NCI-H2227 (cell line): ENCODE results near the gene GTF2IRD1.
A peak's percentile ranks its signal among the peaks of the same experiment; 100 is the strongest.
"Not testable (repeated sequence)": the region's sequence is repeated elsewhere in the genome, so short reads cannot be mapped to it uniquely, and the experiment has no call there.

ENCODE experiments used
- DNase-seq: peaks from one replicate; lab custom pipeline; 2025; ENCODE audit not compliant: unreplicated experiment; lab: John Stamatoyannopoulos, UW

GTF2IRD1 gene

DNA sequence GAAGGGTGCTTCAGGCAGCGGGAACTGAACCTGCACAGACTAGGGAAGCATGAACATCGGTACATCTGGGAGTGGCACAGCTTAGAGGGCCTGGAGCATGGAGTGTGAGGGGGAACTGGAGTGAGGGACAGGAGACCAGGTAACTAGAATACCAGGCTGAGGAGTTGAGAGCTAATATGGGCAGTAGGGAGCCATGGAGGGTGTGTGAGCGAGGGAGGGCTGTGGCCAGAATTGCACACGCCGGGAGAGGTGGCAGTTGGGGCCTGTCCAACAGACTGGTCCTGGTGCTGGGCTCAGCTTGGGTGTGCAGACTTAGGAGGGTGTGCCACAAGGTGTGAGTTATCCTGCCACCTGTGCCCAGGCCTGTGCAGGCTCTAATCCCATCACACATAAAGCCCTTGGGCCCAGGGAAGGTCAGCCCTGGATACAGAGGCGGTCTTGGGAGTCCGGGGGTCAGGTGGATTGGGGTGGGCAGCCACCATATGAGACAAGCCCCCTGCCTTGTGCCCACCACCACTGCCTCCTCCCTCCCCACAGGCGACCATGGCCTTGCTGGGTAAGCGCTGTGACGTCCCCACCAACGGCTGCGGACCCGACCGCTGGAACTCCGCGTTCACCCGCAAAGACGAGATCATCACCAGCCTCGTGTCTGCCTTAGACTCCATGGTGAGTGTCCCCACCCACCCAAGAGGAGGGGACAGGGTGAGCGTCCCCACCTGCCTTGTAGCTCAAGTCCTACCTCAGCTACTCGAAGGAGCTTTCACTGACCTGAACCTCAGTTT, 54.0 kb downstream of the GTF2IRD1 start:
- no peak for DNase-seq

DNA sequence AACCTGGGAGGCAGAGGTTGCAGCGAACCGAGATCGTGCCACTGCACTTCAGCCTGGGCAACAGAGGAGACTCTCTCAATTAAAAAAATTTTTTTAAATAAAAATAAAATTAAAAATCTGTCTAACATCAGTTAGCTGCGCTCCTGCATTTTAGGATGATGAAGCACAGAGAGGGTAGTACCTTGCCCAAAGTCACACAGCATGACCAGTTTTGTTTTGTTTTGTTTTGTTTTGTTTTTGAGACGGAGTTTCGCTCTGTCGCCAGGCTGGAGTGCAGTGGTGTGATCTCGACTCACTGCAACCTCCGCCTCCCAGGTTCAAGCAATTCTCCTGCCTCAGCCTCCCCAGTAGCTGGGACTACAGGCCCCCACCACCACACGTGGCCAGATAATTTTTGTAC, 55.7 kb downstream of the GTF2IRD1 start:
- not testable (repeated sequence) for DNase-seq

DNA sequence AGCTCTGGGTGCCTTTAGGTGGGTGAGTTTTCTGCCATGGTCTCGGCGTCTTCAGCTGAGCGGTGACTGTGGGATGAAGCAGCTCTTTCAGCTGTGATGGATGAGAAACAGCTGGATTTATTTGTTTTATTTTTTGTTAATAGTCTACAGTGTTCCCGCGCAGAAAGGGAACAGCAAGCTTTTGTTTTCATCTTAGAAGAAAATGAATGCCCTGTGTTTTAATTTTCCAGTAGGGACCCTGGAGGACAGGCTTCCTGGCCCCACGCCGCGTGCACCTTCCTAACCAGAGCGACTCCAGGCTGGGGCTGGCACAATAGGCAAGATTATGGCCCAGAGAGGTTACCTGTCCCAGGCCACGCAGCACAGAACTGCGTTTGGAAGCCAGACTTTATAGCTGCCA, 57.6 kb downstream of the GTF2IRD1 start:
- no peak for DNase-seq

DNA sequence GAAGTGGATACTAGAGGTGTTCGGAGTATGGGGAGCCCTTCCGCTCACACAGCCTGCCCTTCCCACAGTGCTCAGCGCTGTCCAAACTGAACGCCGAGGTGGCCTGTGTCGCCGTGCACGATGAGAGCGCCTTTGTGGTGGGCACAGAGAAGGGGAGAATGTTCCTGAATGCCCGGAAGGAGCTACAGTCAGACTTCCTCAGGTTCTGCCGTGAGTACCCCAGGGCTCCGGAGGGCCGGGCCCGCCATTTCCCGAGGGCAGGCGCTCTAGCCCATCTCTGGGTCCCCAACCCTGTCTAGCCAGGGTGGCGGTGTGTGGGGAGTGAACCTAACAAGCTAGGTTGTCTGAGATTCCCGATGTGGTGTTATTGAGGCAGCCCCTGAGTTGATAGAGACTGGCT, 59.1 kb downstream of the GTF2IRD1 start:
- DNase-seq: no peak

DNA sequence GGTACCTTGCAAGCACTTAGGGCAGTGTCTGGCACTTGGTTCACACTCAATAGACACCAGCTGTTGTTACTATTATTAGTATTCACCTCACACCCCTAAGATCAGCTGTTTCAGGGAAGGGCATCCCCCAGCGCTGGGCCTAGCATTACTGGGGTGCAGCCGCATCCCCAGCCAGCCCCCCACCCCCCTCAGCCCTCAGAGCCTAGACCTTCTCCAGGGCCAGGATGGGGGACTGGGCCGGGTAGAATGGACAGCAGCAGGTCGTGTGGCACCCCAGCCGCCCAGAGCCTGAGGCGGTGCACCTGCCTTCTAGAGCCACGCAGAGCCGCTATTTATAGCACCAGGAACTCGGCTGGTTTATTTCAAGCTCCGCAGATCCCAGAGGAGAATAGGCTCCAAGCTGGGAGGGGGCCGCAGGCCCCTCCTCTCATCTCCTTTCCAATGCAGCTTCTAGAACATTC, 60.5 kb downstream of the GTF2IRD1 start:
- DNase-seq: peak; percentile 38

DNA sequence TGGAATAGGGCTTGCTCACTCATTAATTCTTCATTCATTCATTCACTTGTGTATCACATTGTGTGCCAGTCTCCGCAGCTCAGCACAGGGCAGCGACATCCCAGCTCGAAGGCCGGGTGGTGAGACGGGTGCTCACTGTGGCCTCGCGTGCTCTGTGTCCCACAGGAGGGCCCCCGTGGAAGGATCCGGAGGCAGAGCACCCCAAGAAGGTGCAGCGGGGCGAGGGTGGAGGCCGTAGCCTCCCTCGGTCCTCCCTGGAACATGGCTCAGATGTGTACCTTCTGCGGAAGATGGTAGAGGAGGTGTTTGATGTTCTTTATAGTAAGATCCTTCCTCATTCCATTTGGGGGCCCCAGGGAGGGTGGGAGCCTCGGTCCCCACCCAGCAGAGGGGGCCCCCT, 61.6 kb downstream of the GTF2IRD1 start:
- DNase-seq: no peak

DNA sequence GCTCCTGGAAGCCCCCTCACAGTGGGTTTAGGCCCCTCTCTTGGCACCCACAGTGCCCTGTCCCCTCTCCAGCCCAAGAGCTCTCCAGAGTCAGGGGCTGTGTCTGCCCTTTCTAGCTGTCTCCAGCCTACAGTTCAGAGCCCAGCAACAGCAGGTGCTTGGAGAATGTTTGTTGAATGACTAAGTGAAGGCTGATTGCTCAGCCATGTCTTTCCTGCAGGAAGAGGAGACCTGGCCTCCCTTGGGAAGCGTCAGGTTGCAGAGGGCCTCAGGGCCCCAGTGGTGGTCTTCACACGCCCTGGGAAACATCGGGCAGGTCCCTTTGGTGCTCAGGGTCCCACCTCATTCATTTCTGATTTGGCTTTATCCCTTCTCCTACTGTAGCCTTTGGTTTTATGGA, 62.5 kb downstream of the GTF2IRD1 start:
- DNase-seq: no peak

DNA sequence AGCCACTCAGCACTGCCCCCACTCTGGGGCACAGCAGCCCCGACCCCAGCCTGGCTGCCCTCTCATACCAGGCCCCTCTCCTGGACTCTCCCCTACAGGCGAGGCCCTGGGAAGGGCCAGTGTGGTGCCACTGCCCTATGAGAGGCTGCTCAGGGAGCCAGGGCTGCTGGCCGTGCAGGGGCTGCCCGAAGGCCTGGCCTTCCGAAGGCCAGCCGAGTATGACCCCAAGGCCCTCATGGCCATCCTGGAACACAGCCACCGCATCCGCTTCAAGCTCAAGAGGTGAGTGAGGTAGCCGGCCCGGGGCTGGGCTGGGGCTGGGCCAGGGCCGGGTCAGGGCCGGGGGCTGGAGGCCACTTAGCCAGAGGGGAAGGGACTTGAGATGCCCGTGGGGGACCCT, 64.3 kb downstream of the GTF2IRD1 start:
- DNase-seq: no peak

DNA sequence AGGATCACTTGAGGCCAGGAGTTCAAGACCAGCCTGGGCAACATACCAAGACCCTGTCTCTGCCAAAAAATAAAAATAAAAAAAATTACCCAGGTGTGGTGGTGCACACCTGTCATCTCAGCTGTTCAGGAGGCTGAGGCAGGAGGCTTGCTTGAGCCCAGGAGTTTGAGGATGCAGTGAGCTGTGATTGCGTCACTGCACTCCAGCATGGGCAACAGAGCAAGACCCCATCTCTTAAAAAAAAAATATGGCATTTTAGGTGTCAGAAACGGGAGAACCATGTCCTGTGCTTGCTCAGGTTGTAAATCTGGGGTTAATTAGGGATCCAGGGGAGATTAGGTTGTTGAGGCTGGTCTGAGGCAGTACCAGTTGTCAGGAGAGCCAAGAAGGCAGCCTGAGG, 64.9 kb downstream of the GTF2IRD1 start:
- DNase-seq: no peak

DNA sequence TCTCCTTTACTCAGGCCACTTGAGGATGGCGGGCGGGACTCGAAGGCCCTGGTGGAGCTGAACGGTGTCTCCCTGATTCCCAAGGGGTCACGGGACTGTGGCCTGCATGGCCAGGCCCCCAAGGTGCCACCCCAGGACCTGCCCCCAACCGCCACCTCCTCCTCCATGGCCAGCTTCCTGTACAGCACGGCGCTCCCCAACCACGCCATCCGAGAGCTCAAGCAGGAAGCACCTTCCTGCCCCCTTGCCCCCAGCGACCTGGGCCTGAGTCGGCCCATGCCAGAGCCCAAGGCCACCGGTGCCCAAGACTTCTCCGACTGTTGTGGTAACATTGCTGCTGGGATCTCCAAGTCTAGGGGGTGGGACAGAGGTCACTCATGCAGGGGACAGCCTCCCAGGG, 65.7 kb downstream of the GTF2IRD1 start:
- DNase-seq: no peak

DNA sequence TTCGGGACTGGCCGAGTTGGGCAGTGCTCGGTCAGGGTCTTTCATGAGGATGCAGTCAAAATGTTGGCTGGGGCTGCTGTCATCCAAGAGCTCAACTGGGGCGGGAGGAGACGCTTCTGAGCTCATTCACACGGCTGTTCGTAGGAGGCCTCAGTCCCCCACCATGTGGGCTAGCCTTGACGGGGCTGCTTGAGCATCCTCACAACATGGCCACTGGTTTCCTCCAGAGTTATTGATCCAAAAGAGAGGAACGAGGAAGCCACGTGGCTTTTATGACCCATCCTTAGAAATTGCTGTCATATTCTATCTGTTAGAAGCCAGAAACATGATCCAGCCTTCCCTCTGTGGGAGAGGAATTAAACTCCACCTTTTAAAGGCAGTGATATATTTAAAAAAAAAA, 68.1 kb downstream of the GTF2IRD1 start:
- DNase-seq: no peak

DNA sequence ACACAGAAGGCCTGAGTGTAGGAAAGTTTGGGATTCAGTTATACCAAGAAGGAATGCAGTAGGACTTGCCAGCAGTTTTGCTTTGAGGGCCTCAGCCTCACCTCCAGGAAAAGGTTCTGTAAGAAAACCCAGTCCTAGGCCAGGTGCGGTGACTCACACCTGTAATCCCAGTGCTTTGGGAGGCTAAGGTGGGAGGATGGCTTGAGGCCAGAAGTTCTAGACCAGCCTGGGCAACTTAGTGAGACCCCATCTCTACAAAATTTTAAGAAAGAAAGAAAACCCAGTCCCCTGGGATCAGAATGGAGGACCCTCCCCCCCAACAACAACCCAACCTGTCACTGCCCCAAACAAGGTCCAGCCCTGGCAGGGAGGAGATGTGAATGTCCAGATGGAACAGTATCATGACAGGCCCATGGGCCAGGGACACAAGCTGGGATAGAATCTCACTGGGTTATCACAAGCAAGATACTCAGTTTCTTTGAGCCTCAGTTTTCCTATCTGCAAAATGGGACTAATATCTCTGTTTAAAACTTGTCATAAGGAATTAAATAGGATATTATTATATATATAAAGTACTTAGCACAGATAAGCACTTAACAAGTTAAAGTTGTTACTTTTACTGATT, 68.7 kb downstream of the GTF2IRD1 start:
- DNase-seq: no peak

DNA sequence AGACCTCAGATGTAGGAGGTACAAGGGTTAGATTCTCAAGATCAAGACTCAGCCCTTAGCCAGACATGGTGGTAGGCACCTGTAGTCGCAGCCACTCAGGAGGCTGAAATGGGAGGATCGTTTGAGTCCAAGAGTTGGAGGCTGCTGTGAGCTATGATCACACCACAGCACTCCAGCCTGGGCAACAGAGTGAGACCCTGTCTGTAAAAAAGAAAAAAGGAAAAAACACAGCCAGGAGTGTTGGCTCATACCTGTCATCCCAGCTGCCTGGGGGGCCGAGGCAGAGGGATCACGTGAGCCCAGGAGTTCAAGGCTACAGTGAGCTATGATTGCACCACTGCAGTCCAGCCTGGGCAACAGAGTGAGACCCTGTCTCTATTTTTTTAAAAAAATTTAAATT, 69.3 kb downstream of the GTF2IRD1 start:
- no peak for DNase-seq

DNA sequence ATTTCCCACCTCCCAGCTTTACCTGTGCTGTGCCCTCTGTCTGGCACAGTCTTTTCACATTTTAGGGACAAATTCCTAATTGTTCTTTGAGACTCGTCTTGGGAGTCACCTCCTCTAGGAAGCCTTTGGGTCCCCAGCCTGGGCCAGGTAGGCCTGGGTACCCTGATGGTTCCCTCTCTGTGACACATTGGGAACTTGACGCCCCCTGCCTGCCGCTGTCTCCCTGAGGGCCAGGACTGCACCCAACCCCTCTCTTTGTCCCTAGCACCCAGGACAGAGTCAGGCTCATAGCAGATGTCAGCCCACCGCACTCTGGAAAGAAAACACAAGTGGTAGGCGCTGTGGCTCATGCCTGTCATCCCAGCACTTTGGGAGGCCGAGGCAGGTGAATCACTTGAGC, 71.4 kb downstream of the GTF2IRD1 start:
- DNase-seq: no peak

DNA sequence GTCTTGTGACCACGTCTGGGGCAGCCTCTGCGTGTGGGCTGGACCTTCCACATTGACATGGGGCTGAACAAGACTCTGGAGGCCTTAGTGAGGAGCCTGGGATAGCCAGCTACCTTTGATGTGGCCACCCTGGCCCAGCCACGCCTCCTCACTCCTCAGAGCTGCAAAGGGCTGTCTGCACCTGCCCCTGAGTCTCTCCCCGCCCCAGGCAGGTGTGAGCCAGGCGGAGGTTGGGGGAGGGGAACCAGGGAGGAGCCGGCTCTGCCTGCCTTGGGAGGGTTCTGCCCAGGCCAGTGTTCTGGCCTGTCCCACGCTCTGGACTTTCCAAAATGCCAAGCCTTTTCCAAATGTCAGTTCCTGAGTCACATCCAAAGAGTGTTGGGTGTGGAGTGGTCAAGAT, 72.2 kb downstream of the GTF2IRD1 start:
- DNase-seq: no peak

DNA sequence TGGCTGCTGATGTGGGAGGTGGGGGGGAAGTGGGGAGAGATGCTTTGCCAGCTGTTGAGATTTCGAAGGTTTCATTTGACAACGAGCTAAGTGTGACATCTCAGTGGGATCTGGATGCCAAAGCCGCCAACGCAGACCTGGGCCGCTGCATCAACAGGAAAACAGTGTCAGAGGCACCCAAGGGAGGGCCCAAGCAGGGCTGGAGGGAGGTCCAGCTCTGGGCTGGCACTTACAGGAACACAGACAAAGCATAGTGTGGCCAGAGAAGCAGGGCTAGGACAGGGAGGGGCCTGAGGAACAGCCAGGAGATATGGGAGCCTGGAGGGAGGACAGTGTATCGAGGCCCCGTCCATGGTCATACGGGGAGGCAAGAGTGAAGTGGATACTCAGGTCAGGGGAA, 73.1 kb downstream of the GTF2IRD1 start:
- no peak for DNase-seq

DNA sequence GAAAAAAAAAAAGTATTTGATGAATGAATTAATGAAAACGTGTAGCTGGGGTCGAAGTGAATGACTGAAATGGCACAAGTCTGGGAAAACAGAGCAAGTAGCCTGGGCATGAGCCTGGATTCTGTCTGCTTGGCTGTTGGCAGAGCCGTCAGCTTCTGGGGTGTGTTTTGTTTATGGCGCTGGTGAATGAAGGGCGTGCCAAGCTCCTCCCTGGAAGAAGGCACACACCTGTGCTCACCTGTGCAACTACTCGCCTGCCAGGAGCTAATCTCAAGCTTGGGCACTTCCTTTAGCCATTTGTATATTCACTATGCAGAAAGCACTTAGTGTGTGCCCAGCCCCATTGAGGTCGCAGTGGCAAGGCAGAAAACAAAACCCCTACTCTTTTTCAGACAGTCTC, 74.1 kb downstream of the GTF2IRD1 start:
- no peak for DNase-seq

DNA sequence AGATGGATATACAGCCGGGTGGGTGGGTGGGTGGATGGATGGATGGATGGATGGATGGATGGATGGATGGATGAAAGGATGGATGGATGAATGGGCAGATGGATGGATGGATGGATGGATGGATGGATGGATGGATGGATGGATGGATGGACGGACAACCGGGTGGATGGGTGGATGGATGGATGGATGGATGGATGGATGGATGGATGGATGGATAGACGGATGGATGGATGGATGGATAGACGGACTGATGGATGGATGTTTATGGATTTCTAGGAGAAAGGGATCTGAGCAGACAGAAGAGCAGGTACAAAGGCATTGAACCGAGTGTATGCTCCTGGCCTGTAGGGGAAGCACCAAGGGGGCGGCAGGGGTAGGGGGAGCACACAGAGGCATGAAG, 75.1 kb downstream of the GTF2IRD1 start:
- DNase-seq: not testable (repeated sequence)

DNA sequence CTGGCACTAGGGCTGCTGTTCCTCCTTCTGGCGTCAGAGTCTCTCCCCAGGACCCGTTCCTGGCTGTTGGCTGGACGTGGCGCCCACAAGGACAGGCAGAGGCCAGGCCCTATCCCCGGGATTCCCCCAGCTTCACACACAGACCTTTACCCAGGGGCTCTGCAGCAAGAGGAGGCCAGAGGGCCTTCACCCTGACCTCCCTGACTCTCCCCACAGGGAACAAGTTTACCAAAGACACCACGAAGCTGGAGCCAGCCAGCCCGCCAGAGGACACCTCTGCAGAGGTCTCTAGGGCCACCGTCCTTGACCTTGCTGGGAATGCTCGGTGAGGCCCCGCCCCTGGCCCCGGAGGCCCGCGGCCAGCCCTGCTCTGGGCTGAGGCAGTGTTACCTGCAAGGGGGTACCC, 82.2 kb downstream of the GTF2IRD1 start:
- DNase-seq: no peak

DNA sequence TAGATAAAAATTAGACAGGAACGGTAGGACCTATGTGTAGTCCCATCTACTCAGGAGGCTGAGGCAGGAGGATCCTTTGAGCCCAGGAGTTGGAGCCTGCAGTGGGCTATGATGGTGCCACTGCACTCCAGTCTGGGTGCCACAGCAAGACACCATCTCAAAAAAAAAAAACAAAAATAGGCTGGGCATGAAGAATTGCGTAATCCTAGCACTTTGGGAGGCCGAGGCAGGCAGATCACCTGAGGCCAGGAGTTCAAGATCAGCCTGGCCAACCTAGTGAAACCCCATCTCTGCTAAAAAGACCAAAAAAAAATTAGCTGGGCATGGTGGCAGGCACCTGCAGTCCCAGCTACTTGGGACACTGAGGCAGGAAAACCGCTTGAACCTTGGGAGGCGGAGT, 88.2 kb downstream of the GTF2IRD1 start:
- DNase-seq: not testable (repeated sequence)

DNA sequence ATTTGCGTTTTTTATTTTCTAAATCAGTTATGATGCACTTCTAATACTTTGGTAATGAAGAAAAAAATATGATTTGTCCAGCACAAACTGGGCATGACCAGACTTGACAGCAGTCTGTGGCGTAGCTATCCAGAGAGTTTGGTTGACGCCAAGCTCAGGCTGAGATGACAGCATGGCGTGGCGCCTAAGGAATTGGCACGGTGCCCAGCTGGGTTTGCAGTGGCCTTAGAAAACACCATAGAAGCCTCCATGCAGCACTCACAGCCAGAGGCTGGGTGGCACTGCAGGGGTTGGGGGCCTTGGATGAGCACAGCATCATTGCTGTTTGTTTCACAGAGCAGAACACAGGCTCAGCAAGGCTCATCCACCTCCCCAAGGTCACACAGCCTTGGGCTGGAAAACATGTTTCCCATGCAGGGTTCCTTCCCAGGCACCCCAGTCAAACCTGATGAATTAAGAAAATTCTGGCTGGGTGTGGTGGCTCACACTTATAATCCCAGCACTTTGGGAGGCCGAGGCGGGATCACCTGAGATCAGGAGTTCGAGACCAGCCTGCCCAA, 88.9 kb downstream of the GTF2IRD1 start:
- peak; percentile 87 for DNase-seq

DNA sequence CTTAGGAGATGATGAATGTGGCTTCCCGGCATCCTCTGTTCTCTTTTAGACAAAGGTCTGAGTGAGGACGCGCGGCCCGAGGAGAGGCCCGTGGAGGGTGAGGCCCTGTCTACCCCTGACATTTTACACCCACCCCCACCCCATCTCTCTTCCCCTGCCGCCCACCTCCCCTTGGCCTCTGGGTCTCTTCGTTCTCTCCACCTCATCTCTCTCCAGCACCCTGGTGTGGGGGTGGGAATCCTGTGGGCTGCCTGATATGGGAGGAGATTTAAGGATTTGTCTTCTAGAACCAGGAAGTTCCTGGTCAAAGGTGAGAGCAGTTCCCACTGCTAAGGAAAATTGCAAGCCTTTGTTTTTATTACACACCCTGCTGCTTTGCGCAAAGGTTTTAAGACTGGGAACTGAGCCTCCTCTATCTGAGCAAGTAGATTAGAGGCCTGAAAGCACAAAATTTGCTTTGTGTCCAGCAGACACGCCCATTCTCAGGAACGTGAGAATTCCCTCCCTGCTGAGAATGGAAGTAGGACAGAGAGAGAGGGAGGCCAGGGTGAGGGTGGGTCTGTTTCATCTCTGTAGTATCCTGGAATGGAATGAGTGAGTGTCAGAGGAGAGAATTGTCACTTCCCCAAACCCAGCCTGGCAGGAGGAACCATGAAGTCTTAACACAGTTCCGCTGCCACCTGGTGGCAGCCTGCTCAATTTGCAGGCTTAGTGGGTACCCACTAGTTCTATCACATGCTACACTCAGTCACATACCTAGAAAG, 91.2 kb downstream of the GTF2IRD1 start:
- peak; percentile 26 for DNase-seq
